Ectodermal cell (in vitro differentiated cells): Measurements from ENCODE around the gene TEF.

Experiments
- H3K27ac ChIP-seq: 2 replicates; pipeline ENCODE4 v1.7.0; 2013; ENCODE audit warnings: mild to moderate bottlenecking, low read depth, low read length; ENCODE audit not compliant: insufficient read depth, poor library complexity, severe bottlenecking
- H3K27me3 ChIP-seq: 2 replicates; pipeline ENCODE4 v1.7.0; 2013; ENCODE audit warnings: mild to moderate bottlenecking, low read length; ENCODE audit not compliant: insufficient read depth, control insufficient read depth, poor library complexity, severe bottlenecking
- H3K36me3 ChIP-seq: one replicate; pipeline ENCODE4 v1.7.0; 2013; ENCODE audit warnings: low read length; ENCODE audit not compliant: control insufficient read depth, insufficient read depth
- H3K4me1 ChIP-seq: one replicate; pipeline ENCODE4 v1.7.0; 2013; ENCODE audit warnings: low read length; ENCODE audit not compliant: control insufficient read depth, insufficient read depth
- H3K4me3 ChIP-seq: 2 replicates; pipeline ENCODE4 v1.7.0; 2013; ENCODE audit warnings: low read depth, low read length, control low read depth; ENCODE audit not compliant: insufficient read depth
- H3K9me3 ChIP-seq: 2 replicates; pipeline ENCODE4 v1.7.0; 2013; ENCODE audit warnings: mild to moderate bottlenecking, low read length, moderate library complexity; ENCODE audit not compliant: control insufficient read depth
- WGBS, 2 experiments: methylation state at CpG; one replicate each; pipeline ENCODE4 v1.1.7; 2013; ENCODE audit warnings: missing lambda C conversion rate in 2 of 2; 5-methylcytosine and 5-hydroxymethylcytosine counted together

Gene TEF

DNA sequence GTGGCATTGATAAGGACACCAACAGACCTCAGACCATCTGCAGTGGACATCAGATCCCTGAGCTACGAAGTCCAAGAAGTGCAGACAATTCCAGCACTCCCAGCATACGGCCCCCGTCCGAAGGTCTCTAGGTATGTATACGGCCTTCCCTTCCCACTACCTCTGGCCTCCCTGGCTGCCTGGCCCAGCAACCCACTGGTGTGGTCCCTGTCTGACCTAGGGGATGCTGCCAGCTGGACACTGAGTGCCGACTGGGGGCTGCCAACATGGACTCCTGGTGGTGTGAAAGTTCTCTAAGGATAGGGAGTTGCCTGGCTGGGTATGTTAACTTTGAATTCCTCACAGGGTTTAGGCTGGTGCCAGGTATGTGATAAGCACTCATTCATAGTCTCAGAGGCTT, 17.5 kb upstream of the TEF start:
- Histone ChIP-seq H3K27ac (no peak overlapping the region), H3K4me3 (no peak overlapping the region), H3K4me1 (peaks cover 30% of the 10 kb centered on the region), H3K36me3 (no peaks in the 10 kb centered on the region), H3K9me3 (no peaks in the 10 kb centered on the region), H3K27me3 (no peaks in the 10 kb centered on the region)
- WGBS, 2 experiments: 89 to 93% methylated on average over 6 of the region's 6 CpGs

DNA sequence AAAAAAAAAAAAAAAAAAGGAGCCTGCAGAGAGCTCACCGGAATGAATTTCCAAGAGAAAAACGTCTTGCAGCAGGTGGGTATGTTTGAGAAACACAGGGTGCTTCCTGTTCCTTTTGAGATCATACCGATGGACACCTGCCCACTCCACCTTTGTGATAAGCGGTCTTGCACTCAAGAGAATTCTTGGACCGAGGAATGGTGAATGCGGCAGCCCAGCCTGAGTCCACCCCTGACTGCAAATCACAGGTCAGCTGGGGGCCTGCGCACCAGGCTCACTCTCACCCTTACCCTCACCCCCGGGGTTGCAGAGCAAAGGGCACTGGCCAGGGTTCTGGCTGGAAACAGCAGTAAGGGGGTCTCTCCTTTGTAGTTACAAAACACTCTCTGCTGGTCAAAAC, 16.8 kb upstream of the TEF start:
- Histone ChIP-seq H3K4me3 (no peak overlapping the region), H3K36me3 (no peaks in the 10 kb centered on the region), H3K9me3 (no peaks in the 10 kb centered on the region), H3K27ac (no peak overlapping the region), H3K27me3 (no peaks in the 10 kb centered on the region), H3K4me1 (peaks cover 29% of the 10 kb centered on the region)
- WGBS, 2 experiments: 44 to 45% methylated on average over 8 of the region's 8 CpGs

DNA sequence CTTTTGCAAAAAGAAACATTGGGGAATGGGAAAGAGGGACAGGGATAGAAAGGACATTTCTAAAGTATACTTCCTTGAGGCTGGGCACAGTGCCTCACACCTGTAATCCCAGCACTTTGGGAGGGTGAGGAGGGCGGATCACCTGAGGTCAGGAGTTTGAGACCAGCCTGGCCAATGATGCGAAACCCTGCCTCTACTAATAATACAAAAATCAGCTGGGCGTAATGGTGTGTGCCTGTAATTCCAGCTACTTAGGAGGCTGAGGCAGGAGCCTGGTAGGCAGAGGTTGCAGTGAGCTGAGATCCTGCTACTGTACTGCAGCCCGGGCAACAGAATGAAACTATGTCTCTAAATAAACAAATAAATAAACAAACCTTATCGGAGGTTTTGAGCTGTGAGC, 16.3 kb upstream of the TEF start:
- 89 to 94% methylated on average over 5 of the region's 5 CpGs for WGBS, 2 experiments
- Histone ChIP-seq H3K36me3 (no peaks in the 10 kb centered on the region), H3K27me3 (no peaks in the 10 kb centered on the region), H3K4me3 (no peak overlapping the region), H3K4me1 (peaks cover 25% of the 10 kb centered on the region), H3K27ac (no peak overlapping the region), H3K9me3 (no peaks in the 10 kb centered on the region)

GRCh38 chr22:41366323-41367029, 15.3 kb upstream of the TEF start:
- H3K4me1 ChIP-seq: peaks cover 24% of the 10 kb centered on the region
- no peak overlapping the region for H3K27ac ChIP-seq
- no peak overlapping the region for H3K4me3 ChIP-seq
- H3K27me3 ChIP-seq: no peaks in the 10 kb centered on the region
- 92 to 94% methylated on average over 17 of the region's 17 CpGs for WGBS, 2 experiments
- H3K9me3 ChIP-seq: no peaks in the 10 kb centered on the region
- no peaks in the 10 kb centered on the region for H3K36me3 ChIP-seq

DNA sequence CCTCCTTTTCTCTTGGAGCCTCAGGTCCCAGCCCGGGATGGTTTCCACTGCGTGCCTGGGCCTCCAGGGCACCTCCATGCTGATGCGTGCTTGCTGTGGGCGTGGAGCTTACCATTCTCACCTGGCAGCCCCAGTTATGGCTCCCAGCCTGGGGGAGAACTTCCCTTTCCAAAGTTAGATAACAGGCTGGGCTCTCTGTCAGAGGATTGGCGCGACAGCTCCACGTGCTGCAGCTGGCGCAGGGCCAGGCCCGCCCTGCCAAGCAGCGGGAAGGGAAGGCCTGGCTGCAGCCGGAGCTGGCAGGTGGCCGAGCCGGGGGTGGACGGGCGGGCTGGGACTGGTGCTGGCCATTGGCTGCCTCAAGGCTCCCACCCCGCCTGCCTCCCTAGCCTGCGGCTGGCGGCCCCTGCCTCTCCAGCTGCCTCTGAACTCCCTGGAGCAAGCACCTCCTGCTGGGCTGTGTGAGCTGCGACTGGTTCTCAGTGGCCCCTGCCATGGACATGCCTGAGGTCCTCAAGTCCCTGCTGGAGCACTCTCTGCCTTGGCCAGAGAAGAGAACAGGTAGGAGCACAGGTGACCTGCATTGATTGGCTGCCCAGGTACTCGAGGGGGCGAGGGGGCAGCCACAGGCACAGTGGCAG, 14.6 kb upstream of the TEF start:
- 46 to 55% methylated on average over 21 of the region's 21 CpGs for WGBS, 2 experiments
- Histone ChIP-seq H3K4me1 (peaks cover 24% of the 10 kb centered on the region), H3K27ac (no peak overlapping the region), H3K9me3 (no peaks in the 10 kb centered on the region), H3K27me3 (no peaks in the 10 kb centered on the region), H3K4me3 (no peak overlapping the region), H3K36me3 (no peaks in the 10 kb centered on the region)

DNA sequence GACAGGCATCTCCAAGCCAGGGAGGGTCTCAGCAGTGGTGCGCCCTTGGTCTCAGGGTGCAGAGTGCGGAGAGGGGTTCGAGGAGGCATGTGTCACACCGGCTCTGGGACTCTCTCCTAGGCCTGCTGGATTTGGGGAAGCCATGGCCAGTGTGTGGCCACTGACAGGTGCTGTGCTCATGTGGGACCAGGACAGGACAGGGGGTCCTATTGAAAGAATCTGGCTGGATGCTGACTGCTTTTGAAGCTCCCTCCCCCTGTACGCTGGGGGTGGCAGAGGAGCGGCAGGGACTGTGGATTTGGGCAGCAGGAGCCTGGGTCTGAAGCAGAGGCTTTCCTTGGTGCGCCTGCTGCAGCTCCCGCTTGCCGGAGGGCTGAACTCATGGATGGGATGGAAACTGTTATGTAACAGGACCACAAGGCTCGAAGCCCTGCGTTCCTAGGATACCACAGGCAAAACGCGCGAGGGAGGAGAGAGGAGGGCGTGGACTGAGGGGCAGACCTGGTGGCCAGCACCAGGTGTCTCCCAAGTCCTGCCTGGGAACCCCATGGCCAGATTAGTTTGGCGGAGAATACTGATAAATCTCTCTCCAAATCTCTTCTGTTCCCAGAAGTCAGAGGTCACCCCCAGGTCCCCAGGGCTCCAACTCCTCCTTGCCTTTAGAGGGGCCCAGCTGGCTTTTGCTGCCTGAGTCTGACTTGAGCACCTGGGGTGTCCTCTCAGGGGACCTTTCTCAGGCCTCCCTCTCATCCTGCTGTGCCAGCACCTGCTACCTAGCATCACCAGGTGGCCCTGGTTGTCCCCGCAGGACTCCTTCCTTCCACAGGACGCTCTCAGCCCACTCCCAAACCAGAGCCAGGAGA, 13.8 kb upstream of the TEF start:
- no peaks in the 10 kb centered on the region for H3K36me3 ChIP-seq
- H3K27ac ChIP-seq: no peak overlapping the region
- H3K4me3 ChIP-seq: no peak overlapping the region
- 86% methylated on average over 18 of the region's 18 CpGs for WGBS, 2 experiments
- no peaks in the 10 kb centered on the region for H3K9me3 ChIP-seq
- no peaks in the 10 kb centered on the region for H3K27me3 ChIP-seq
- peaks cover 24% of the 10 kb centered on the region for H3K4me1 ChIP-seq

DNA sequence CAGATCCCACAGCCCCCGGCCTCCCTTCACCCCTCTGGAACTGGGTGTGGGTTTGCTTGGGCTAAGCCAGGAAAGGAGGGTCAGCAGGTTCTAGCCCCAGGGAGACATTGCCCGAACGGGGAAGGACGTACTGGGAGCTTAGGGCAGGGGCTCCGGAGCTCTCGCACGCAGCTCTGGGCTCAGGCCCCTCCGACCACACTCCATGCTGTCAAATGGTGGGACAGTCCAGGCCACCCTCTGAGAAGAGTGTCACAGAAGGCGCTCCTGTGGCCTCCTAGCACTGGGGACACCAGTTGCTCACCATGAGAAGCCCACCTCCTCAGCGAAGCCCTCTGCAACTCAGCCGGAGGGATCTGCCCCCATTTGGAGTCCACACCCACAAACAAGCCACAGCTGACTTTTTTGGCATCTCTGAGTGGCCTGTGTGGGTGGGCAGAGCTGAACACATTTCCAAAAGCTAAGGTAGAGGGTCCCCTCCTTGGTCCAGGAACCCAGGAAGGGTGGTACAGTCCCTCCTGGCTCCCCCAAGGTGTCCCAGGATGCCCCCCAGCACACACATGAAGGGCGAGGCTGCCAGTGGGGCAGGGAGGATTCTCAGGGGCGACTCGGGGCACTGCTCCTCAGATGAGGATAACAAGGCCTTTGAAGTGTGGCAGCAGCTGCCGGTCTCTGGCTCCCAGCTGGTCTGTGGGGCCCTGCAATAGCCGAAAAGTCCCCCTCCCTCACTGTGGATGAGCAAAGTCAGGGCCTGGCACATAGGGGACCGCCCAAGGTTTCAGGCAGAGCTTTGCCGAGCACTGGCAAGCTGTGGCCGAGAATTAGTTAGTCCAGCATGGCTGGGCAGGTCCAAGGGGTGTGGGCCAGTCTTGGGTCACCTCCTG, 13.0 kb upstream of the TEF start:
- WGBS, 2 experiments: 91 to 92% methylated on average over 19 of the region's 19 CpGs
- Histone ChIP-seq H3K4me3 (no peak overlapping the region), H3K9me3 (no peaks in the 10 kb centered on the region), H3K4me1 (peaks cover 24% of the 10 kb centered on the region), H3K27ac (no peak overlapping the region), H3K27me3 (no peaks in the 10 kb centered on the region), H3K36me3 (no peaks in the 10 kb centered on the region)

- Histone ChIP-seq H3K4me1 (peaks cover 24% of the 10 kb centered on the region), H3K9me3 (no peaks in the 10 kb centered on the region), H3K4me3 (no peak overlapping the region), H3K36me3 (no peaks in the 10 kb centered on the region), H3K27ac (no peak overlapping the region), H3K27me3 (no peaks in the 10 kb centered on the region)
- 82 to 85% methylated on average over 3 of the region's 3 CpGs for WGBS, 2 experiments
Observed at GRCh38 chr22:41369424-41369745, 12.4 kb upstream of the TEF start.

GRCh38 chr22:41369837-41370236, 11.9 kb upstream of the TEF start:
- Histone ChIP-seq H3K4me3 (no peak overlapping the region), H3K4me1 (peaks cover 24% of the 10 kb centered on the region), H3K36me3 (no peaks in the 10 kb centered on the region), H3K9me3 (no peaks in the 10 kb centered on the region), H3K27me3 (no peaks in the 10 kb centered on the region), H3K27ac (no peak overlapping the region)
- WGBS, 2 experiments: 91 to 95% methylated on average over 9 of the region's 9 CpGs
